HG02763 (cell line): ENCODE results near the gene IRF2BP1.

ENCODE experiments used
- ATAC-seq: cut with Tn5 transposase; IDR thresholded peaks from one replicate; pipeline ENCODE4 v1.9.1; 2021; ENCODE audit warnings: mild to moderate bottlenecking, moderate library complexity; ENCODE audit not compliant: unreplicated experiment

IRF2BP1 gene

DNA sequence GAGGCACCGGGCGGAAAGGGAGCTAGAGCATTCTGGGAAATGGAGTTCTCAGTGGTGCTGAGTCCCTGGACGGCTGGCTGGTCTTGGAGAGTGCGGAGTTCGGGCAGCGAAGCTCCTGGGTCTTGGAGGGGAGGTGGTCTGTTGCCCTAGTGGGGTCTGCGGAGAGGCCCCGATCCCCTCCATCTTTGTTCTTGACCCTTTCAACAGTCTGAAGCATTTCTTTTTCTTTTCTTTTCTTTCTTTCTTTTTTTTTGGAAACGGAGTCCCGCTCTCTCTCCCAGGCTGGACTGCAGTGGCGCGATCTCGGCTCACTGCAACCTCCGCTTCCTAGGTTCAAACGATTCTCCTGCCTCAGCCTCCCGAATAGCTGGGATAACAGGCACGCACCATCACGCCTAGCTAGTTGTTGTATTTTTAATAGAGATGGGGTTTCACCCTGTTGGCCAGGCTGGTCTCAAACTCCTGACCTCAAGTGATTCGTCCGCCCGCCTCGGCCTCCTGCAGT is 22.6 kb downstream of the IRF2BP1 start:
- ATAC-seq = no peak

DNA sequence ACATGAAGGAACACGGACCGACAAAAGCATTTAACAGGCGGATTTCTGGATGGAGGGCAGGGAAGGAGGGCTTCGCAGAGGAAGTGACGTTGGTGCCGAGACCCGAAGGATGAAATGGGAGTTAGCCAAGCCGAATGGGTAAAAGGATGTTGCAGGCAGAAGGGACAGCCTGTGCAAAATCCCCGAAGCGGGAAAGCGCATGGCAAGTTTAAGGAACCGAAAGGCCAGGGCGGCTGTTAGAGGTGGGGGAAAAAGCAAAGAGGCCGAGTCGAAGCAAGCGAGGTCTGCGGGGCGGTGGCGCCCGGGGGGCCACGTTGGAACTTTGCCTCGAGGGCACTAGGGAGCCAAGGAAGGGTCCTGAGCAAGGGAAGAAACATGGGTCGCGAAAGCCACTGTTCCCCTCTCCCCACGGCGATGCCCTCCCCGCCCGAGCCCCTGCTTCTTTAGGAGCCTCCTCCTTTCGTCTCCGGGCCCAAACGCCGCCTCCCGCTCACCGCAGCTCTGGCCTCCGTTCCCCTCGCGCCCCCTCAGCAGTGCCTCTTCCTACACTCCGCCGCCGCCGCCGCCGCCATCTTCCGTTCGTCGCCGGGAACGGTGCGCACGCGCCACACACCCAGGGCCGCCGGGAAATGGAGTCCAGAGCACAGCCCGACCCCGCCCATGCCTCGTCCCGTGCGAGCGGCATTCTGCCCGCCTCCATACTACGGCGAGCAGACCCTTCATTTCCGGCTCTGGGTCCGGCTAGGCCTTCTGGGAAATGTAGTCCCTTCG is 23.2 kb downstream of the IRF2BP1 start, which contains the start of gene SYMPK:
Gene SYMPK, minus strand, starts transcription at position 584 of the 771 bp plus-strand sequence. CDS start 8,652 bp downstream, outside the sequence.
- ATAC-seq = peak; percentile 89

DNA sequence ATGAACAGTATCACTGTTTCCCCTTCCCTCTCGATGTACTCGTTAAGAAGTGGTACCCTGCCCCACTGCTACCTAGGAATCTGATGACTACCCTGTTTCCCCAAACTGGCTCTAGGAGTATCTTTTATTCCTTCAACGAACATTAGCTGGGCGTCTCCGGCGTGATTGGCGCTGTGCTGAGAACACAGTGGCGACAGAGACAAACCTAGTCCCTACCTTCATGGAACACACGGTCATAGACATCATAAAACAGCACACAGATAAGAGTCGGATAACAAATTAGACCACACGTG is 23.7 kb downstream of the IRF2BP1 start:
- ATAC-seq = no peak

DNA sequence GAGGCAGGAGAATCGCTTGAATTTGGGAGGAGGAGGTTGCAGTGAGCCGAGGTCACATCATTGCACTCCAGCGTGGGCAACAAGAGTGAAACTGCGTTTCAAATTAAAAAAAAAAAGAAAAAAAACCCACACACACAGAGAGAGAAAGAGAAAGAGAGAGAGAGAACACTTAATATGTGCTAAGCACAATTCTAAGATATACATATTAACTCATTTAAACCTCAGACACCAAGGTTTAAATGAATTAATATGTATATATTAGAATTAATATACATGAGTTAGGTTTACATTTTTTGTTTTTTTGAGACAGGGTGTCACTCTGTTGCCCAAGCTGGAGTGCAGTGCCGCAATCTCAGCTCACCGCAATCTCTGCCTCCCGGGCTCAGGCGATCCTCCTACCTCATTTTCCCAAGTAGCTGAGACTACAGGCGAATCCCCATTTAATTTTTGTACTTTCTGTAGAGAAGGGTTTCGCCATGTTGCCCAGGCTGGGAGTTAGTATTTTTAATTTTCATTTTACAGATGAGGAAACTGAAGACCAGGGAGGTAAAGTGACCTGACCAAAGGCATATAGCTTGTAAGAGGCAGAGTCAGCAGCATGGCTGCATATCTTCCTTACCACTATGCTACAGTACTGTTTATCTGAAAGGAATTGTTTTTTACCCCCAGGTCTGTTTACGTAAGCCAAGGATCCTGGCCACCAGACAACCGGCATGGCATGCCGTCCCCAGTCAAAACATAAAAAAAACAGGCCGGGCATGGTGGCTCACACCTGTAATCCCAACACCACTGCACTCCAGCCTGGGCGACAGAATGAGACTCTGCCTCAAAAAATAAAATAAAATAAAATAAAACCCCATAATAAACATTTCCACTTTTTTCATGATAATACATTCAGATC is 25.3 kb downstream of the IRF2BP1 start:
- no peak for ATAC-seq

DNA sequence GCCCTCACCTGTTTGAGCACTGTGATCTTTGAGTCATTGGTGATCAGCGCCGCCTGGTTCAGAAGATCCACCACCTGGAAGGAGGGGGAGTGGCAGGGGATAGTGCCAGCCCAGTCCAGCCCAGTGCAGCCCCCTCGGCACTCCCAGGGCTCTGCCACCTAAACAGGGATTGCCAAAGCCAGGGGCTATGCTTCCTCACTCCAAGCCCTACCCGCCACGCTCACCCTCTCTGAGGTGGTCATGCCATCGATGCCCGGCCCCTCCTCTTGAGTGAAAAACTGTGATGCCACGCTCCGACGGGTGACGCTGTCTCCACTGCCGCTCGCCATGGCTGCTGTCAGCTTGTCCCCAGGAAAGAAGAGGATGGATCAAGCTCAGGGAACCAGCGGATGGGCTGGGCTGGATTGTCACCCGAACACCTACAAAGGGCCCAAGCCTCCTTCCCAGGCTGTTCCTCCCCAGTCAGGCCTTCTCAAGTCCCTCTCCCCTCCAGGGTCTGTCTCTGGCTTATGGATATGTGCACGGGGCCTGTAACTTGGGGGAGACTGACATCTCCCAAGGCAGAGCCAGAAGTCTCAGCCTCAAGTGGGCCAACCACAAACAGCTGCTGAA is 31.7 kb downstream of the IRF2BP1 start:
- ATAC-seq = no peak

- no peak for ATAC-seq
These were observed 33.0 kb downstream of the IRF2BP1 start for GRCh38 chr19:45852983-45853382.

DNA sequence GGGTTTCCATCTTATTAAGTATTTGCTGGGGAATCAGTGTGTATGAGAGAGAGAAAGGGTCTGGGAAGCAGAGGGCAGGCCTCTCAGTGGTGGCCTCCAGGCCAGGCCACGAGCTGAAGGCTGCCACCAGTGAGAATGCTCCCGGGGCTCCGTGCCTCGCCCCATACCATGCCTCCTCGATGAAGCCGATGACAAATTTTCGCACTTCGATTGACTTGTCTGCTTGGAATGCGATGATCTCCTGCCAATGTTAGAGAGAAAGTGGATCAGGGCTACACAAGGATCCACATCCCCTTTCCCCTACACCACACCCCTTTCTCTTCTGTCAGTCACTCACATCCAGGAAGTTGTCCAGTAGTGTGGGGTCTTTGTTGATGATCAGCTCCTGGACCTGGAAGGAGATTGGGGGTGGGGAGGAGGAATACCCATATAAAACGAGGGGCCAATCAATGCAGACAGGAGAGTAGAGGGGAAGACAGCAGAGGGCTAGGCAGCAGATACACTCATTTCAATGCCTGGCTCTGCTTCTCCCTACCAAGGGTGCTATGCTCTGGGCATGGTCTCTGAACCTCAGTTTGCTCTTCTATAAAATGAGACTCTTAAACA is 33.7 kb downstream of the IRF2BP1 start:
- ATAC-seq = no peak

DNA sequence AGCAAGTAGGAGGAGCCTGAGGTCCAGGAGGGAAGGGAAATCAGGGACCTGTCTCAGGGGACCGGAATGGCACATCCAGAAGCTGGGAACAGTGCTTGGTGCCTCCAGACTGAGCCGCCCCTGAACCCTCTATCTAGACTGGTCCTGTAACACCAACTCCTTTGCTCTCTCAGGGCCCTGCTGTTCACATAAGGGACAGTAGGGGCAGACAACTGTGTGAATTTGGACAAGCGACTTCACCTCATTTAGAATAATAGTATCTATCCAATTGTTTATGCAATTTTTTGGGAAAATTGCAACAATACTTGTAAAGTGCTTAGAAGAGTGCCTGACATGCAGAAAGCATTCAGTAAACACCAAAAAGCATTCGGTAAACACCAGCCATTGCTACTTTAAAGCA is 37.0 kb downstream of the IRF2BP1 start:
- ATAC-seq = no peak

DNA sequence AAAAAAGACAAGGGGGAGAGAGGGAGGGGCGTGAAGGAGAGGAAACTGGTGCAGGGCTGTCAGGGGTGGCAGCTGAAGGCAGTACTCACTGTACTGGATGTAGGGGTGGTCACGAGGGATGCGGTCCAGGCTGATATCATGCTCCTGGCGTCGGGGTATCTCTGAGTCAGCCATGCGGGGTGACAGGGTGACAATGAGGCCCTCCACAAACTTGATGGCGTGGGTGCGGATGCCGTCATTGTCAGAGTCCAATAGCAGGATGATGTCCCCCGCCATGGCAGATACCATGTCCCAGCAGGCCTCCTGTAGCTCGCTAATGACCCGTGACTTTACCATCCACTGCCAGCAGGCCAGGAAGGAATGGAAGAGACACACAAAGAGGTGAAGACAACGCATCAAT is 38.3 kb downstream of the IRF2BP1 start:
- ATAC-seq = no peak

DNA sequence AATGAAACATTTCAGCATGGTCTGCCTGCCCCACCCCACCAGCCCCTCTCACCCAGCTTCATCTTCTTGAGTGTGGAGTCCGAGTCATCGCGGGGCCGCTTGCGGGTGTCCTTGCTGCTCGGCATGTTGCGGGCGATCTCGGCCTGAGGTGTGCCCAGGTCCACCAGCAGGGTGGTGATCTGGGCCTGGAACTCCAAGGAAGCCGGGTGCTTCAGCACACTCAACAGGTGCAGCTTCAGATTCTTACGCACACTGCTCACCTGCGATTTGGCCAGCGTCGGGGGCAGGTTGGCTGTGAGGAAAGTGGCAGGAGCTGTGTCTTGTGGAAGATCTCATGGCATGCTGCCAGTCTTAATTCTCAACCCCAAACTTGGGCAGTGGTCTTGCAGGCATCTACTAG is 43.7 kb downstream of the IRF2BP1 start:
- ATAC-seq = no peak

- ATAC-seq = no peak
These were observed 51.0 kb downstream of the IRF2BP1 start for GRCh38 chr19:45834970-45835369.
